HG02840 (cell line): ENCODE results near the gene MYH7.

Source experiments
- ATAC-seq: cut with Tn5 transposase; IDR thresholded peaks from one replicate; pipeline ENCODE4 v1.9.1; 2021; ENCODE audit warnings: mild to moderate bottlenecking, moderate library complexity, moderate number of reproducible peaks; ENCODE audit not compliant: unreplicated experiment, low FRiP score

MYH7 gene

DNA sequence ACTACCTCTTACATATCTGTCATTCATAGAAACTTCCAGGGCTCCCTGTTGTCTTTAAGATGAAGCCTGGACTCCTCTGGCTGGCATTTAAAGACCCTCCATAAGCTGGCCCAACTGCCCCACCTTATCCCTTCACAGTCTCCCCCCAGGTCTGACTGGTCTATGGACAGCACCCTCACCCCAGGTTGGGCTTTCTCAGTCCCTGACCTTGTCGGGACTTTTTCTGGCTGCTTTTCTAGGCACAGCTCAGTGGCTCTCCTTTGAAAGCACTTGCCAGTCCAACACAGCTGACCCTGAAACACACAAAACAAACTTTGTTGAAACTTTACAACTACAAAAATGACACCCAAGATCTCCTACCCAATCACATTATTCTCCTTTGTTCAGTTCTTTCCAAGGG is 13.9 kb upstream of the MYH7 start:
- no peak for ATAC-seq

DNA sequence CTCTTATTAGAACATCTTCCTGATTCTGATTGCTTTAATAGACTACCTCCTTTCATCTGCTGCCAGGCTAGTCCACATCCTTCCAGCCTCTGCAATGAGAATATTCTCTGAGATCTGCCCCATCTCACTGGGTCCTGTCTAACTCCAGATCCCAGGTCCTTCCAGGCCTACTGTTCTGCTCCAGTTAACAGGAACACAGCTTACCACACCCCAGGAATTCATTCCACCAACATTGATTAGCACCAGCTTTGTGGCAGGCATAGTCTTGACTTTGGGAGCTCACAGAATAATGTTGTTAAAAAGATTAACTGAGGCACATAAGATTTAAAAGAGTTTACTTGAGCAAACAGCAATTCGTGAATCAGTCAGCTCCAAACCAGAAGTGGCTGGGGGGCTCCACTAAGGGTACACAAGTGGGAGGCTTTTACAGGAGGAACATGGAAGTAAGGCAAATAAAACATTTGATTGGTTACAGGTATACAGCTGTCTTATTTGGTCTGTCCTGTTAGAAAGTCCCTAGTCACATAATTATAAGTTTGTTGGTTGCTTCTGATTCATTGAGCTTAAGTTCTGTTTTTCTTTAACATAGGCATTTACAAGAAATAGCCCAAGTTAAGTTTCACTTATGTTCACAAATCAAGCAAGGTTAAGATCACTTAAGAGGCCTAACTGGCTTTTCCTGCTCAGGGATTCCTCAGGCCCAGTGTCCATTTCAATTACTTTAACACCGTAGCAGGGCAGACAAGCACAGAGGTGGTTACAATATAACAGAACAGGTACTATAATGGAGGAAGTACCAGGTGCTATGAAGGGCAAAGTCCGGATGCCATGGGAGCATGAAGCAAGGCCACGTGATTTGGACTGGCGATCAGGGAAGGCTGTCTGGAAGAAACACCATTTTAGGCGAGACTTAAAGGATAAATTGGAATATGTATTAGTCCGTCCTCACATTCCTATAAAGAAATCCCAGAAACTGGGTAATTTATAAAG is 12.2 kb upstream of the MYH7 start:
- ATAC-seq: no peak

DNA sequence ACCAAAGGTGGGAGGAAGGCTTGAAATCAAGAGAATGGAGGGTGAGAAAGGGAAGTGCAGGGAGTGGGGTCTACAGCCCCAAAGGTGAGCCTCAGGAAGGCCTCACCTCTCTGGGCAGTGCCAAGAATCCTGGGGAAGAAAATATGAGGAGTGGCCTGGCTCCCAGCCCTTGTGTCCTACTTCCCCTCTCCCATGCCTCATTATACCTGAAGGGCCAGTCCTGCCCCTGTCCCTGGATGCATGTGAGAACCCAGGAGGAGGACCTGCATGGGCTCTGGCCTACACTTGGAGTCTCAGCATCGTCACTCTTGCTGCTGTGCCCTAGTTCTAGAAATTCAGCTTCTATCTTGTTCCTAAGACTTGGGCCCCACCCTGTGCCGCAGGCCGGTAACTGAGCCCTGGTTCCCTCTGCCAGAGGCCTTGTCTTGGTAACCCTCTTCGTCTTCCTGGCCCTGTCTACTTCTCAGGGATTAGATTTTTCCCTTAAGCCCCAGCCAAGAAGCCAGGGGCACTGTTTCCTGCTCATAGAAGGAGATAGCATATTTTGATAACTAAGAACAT is 10.9 kb upstream of the MYH7 start:
- ATAC-seq: no peak

GRCh38 chr14:23445773-23446172 is 10.3 kb upstream of the MYH7 start:
- no peak for ATAC-seq

GRCh38 chr14:23444314-23444713 is 8.9 kb upstream of the MYH7 start:
- no peak for ATAC-seq

DNA sequence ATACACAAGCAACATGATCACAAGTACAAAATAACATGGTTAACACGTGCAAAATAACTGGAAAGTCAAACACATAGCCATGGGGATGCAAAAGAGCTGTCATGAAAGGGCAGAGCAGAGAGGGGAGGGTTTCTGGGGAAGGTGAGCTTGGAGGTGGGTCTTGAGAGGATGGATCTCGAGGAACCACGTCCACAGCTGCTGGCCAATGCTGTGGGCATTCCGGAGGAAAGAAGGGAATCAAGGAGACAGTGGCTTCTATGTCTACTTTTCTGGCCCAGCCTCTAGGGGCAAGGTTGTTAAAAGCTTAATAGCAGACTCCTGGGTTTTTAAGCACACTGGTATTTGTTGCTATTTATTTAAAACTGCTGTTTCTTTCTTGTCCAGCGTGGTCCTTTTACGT is 8.4 kb upstream of the MYH7 start:
- ATAC-seq: no peak

GRCh38 chr14:23443411-23443812 is 8.0 kb upstream of the MYH7 start:
- no peak for ATAC-seq

- no peak for ATAC-seq
Measured at GRCh38 chr14:23442721-23443356, 7.4 kb upstream of the MYH7 start.

- ATAC-seq: no peak
Measured at GRCh38 chr14:23441076-23441475, 5.6 kb upstream of the MYH7 start.

GRCh38 chr14:23439107-23439835 is 3.8 kb upstream of the MYH7 start:
- no peak for ATAC-seq

DNA sequence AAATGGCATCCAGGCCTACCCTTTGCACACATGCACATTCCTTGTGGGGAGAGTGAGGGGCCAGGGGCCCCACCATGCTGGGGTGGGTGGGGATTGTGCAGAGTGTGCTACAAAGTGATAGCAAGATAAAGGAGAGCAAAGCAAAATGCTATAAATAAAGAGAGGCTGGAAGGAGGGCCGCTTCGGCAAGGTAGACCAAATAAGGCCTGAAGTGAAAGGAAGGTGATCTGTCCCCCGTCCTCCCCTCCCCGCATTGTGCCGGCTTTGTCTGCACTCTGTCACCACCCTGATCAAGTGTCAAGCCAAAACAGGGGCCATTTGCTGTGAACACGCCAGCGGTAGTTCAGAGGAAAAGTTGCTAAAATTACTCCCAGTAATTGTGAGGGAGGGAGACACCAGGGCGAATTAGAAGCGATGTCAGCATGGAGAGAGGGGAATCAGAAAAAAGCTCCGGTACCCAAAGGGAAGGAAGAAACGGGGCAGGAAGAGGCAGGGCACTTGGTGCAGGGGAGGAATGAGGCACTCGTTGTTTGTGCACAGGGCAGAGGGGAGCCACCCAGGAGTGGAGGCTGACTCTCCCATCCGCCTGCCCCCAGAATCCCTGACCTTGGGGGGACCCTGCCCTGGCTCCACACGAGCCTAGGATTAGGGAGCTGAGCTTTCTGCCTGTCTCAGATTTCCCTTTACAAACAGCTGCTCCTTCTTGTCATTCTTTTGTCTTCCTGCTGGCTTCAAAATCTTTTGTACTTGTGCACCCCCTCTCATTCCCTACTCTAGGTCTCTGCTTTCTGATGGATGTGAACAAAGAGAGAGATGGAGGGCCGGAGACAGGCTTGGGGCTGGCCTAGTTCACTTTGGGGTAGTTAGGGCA is 2.9 kb upstream of the MYH7 start:
- no peak for ATAC-seq

DNA sequence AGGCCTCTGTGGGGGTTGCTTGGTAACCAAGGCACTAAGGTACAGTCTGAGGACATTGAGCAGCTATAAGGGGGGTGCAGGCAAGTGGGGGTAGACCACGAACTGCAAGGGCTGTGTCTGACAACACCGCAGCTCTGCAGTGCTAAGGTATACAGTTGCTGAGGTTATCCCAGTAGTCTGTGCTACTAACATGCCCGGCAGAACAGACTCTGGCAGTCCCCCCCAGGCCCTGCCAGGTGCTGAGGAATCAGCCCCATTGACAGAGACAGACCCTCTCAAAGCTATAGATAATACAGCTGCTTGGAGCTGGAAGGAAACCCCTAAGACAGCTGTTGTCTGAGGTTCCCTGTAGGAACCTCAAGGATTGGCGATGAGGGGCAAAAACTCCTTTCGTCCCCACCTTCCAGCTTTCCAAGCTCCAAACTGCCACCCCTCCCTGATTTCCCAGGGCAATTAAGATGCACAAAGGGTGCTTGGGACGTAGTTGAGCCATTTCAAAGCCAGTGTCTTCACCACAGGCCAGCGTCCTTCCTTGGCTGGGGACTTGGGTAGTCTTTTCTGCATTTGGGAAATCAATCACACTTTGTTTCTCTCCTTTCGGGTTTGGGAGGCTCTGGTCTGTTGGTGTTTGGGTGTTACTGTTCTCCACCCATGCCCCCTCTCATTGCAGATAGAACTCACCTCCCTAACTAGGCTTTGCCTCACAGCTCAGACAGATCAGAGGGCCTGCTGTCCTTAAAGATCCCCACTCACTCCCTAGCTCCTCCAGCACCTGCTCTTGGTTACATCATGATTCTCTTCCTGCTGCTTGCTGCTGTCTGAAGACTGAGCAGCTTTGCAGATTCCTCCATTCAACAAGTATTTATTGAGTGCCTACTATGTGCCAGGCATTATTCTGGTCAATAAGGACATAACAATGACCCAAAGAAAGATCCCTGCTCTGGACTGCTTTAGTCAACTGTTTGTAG is 2.0 kb upstream of the MYH7 start:
- ATAC-seq: no peak

DNA sequence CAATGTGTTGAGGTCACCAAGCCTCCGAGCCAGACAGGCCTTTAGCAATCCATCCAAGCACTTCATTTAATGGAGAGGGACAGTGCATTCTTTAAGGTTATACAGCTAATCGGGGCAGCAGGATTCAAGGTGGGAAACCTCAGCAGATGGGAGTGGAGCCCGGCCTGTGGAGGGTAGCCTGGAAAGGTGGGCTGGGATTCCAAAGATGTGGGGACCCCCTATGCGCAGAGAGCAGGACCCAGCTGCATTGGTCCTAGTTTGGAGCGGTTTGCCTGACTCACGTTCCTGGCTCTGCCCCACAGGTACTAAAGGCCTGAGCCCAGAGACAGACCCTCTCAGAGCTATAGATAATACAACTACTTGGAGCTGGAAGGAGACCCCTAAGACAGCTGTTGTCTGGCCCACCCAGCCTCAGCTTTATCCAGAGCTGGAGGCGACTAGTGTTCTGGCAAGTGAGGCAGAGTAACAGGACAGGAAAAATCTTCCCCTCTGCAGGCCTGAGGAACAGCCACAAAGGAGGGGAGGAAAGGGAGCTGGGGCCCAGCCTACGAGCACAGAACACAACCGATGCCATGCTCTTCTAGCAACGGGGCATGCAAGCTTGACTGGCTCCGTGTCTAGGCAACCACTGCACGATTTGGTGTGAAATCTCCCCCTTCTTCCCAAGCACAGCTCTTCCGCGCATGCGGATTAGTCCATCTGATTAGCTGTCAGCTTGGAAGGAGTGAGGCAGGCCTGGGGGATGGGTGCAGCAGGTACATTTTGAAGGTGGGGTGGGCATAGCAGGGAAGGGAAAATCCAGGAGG is 1.1 kb upstream of the MYH7 start:
- ATAC-seq: no peak

DNA sequence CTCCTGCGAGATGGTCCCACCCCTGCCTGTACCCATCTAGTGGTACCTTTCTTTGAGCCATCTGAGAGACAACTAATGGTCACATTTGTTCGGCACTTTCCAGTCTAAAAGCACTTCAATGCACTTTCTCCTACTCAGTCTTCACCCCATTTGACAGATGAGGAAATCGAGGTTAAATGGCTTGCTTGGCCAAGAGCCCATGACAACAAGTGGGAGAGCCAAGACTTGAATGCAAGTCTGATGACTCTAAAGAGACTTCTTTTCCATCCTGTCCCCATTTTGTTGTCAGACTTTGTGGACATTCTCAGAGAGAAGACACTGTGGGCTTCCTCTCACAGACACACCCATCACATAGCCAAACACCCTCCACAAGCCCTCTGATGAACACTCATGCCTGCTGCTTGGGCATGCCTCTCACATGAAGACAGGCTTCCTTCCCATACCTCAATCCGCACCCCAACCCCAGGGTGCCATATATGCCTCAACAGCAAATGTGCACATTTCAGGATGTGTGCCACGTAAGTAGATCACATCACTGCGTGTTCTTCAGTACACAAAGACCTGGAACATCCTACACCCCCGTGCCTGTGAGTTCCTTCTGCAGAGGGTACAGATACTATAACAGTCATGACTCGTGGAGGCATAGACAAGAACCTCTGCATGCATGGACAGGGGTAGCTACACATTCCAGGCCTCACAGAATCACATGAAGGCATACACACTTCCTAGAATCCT is 805 bp downstream of the MYH7 start:
- no peak for ATAC-seq

GRCh38 chr14:23433457-23433856 is 2.0 kb downstream of the MYH7 start:
- no peak for ATAC-seq

GRCh38 chr14:23432946-23433345 is 2.5 kb downstream of the MYH7 start:
- no peak for ATAC-seq
